Activated naive CD8-positive, alpha-beta T cell treated with anti-CD3 and anti-CD28 coated beads, Interleukin-2, amount 50 U/mL, for 24 hours (primary cell): Measurements from ENCODE around the gene LANCL1.

Experiments
- ATAC-seq: fragments of 150-1000 bp; cut with Tn5 transposase; one replicate; pipeline ENCODE4 v1.10.0; 2021
- DNase-seq: peaks from one replicate; pipeline ENCODE4 v3.0.0; 2021
- H3K27ac Mint-ChIP-seq: one replicate; pipeline ENCODE4 v1.8.0; 2021; ENCODE audit warnings: mild to moderate bottlenecking, mixed read lengths
- H3K27me3 Mint-ChIP-seq: one replicate; pipeline ENCODE4 v1.8.0; 2021; ENCODE audit warnings: mixed read lengths
- H3K36me3 Mint-ChIP-seq: one replicate; pipeline ENCODE4 v1.8.0; 2021; ENCODE audit warnings: low read depth, mixed read lengths
- H3K4me1 Mint-ChIP-seq: one replicate; pipeline ENCODE4 v1.8.0; 2021; ENCODE audit warnings: mixed read lengths
- H3K4me3 Mint-ChIP-seq: one replicate; pipeline ENCODE4 v1.8.0; 2021; ENCODE audit warnings: mild to moderate bottlenecking, moderate library complexity, mixed read lengths
- H3K9me3 Mint-ChIP-seq: one replicate; pipeline ENCODE4 v1.8.0; 2021; ENCODE audit warnings: mixed read lengths

The LANCL1 gene, protein sequence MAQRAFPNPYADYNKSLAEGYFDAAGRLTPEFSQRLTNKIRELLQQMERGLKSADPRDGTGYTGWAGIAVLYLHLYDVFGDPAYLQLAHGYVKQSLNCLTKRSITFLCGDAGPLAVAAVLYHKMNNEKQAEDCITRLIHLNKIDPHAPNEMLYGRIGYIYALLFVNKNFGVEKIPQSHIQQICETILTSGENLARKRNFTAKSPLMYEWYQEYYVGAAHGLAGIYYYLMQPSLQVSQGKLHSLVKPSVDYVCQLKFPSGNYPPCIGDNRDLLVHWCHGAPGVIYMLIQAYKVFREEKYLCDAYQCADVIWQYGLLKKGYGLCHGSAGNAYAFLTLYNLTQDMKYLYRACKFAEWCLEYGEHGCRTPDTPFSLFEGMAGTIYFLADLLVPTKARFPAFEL

DNA sequence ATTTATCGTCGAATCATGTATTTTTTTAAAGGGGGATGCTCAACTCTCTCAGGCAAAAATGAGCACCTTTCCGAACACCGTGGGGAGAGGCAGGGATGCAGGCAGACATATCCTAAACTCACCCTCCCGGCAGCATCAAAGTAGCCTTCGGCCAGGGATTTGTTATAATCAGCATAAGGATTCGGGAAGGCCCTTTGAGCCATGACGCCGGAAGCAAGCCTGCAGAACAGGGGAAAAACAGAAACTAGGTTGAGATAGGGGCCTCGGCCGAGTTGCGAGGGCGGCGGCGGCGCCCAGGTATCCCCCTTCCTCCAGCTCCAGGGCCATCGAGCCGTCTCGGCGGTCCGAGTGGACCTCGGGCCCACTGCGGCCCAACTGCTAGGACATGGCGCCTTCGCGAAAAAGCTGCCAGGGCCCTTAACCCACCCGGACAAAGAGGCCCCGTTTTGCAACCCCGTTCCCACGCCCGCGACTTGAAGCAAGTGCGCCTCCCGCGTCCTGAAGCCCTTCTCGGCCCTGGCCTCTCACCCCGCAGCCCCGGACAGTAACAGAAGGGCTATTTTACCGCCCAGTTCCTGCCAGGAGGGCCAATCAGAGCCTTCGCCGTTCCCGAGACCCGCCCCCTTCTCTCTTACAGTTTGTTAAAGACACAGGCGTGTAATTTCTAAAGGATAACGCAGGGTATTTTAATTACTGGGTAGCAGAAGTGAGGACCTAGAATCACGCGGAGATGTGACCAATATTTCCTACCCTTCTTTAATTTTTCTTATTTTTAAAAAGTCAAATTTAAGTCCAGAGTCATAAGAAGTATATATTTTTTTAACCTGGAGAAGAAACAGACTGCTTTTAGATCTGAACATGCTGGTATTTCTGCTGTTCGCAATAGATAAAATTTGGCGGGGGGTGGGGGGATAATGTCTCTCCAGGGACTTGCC is at the start of gene LANCL1:
TSS of gene LANCL1 (minus strand) at position 566 of the 935 bp plus-strand sequence. CDS start at position 203, 363 bp downstream.
- ATAC-seq (peak; percentile 100), DNase-seq (peak; percentile 83)
- H3K27me3 Mint-ChIP-seq, result no peaks in the 10 kb centered on the region
- H3K4me1 Mint-ChIP-seq, result peaks cover 35% of the 10 kb centered on the region
- peaks cover 18% of the 10 kb centered on the region for H3K36me3 Mint-ChIP-seq
- H3K4me3 Mint-ChIP-seq, result peak within 1 kb of the TSS; percentile 95
- H3K27ac Mint-ChIP-seq, result peak within 1 kb of the TSS; percentile 96
- no peaks in the 10 kb centered on the region for H3K9me3 Mint-ChIP-seq

DNA sequence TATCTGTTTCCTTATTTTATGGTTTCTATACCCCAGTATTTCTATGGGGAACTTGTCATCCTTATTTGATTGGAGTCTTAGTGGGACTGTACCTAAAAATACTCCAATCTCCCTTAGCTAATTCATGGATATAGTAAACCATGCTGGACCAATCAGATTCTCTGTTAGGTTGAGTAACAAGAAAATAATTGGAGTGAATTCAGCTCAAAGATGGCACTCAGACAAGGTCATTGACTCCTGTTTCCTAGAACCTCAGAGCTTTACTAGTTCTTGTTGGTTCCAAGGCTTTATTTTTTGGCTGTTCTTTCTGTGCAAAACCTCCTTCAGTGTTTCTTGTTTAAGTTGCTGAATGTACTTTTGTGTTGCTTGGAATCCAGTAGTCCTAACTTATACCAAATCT is 48.0 kb upstream of the LANCL1 start:
- H3K4me1 Mint-ChIP-seq, result no peaks in the 10 kb centered on the region
- ATAC-seq, result no peak
- no peak overlapping the region for H3K27ac Mint-ChIP-seq
- H3K36me3 Mint-ChIP-seq, result no peaks in the 10 kb centered on the region
- no peaks in the 10 kb centered on the region for H3K9me3 Mint-ChIP-seq
- H3K4me3 Mint-ChIP-seq, result no peak overlapping the region
- no peak for DNase-seq
- H3K27me3 Mint-ChIP-seq, result peaks cover 14% of the 10 kb centered on the region

DNA sequence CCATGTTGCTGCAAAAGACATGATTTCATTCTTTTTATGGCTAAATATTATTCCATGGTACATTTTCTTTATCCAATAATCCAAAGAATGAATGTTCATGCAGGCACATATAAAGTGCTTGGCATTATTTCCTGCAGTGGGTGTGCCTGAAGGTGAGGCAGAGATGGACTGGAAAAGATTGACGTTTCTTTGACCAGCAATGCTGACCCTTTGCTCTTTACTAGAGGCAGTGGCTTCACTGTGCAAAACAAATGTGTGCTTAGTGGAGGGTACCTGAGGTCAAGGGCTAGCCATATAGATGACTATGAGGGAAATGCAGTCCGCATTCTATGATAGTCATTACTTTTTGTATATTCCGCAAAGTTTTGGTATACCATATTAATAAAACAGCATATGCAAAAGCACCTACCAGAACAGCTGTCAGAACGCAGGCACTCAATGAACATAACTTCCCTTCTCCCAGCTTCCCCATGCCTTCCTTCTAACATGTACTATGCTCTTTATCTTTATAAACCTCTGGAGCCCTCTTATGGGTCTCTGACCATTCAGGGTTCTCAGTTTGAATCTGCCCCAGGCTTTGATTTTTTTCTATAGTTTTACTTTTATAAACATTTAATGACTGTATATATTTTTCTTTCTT is 47.2 kb upstream of the LANCL1 start:
- DNase-seq, result no peak
- no peaks in the 10 kb centered on the region for H3K4me1 Mint-ChIP-seq
- no peak overlapping the region for H3K27ac Mint-ChIP-seq
- H3K36me3 Mint-ChIP-seq, result no peaks in the 10 kb centered on the region
- no peak for ATAC-seq
- H3K27me3 Mint-ChIP-seq, result peaks cover 15% of the 10 kb centered on the region
- no peak overlapping the region for H3K4me3 Mint-ChIP-seq
- H3K9me3 Mint-ChIP-seq, result no peaks in the 10 kb centered on the region

DNA sequence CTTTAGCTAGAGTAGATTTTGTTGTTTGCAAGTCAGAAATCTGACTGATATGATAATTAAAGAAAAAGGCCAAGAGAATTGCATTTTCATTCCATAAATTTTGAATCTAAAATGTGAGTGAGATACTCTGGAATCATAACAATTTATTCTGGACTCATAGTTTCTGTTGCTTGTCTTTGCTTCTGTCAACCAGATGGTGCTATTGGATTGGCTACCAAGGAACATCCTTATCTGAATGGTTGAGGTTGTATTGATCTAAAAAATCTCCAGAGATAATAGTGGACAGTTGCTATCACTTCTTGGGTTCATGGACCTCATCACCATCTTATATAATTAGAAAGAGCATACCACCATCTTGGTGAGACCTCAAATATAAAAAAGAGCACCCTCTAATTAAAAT is 45.8 kb upstream of the LANCL1 start:
- Mint-ChIP-seq H3K4me1 (no peaks in the 10 kb centered on the region), H3K4me3 (no peak overlapping the region), H3K27ac (no peak overlapping the region), H3K27me3 (peaks cover 15% of the 10 kb centered on the region), H3K36me3 (no peaks in the 10 kb centered on the region), H3K9me3 (no peaks in the 10 kb centered on the region)
- no peak for DNase-seq
- ATAC-seq, result no peak

DNA sequence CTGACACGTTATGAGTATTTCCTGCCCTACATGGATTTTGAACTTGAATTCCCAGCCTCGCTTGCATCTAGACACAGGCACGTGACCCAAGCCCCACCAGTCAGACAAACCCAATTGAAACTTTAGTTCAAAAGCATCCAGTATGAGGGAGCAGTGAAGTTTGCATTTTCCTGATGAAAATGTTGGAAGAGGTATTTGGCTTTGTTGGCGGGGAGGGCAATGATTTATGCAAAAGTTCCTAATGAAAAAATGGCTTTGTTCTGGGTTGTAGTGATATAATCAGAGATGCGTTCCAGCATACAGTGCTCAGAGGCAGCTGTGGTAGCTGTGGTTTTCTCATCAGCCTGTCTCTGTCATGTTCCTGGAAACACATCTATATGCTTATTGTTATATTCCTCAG is 43.0 kb upstream of the LANCL1 start:
- H3K36me3 Mint-ChIP-seq, result no peaks in the 10 kb centered on the region
- peaks cover 14% of the 10 kb centered on the region for H3K9me3 Mint-ChIP-seq
- H3K27ac Mint-ChIP-seq, result no peak overlapping the region
- H3K4me1 Mint-ChIP-seq, result no peaks in the 10 kb centered on the region
- H3K27me3 Mint-ChIP-seq, result peaks cover 21% of the 10 kb centered on the region
- DNase-seq (no peak), ATAC-seq (no peak)
- H3K4me3 Mint-ChIP-seq, result no peak overlapping the region

DNA sequence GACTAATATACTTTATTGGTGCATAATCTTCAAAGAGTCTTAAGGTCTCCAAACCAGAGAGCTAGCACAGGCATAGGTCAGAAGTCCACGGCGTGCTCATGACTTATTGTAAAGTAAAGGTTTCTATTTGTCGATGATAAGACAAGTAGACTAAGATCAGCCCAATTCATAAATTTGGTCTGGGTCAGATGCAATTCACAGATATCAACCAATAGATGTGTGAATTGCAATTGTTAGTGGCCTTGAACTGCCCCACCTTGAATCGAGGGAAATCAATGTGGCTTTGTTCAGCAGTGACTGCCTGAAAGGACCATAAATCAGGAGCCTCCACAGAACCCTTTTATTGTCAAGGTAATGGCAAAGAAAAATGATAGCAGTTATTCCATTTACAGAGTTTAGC is 40.7 kb upstream of the LANCL1 start:
- Mint-ChIP-seq H3K4me1 (no peaks in the 10 kb centered on the region), H3K9me3 (peaks cover 21% of the 10 kb centered on the region), H3K27ac (no peak overlapping the region), H3K4me3 (no peak overlapping the region), H3K27me3 (peaks cover 19% of the 10 kb centered on the region), H3K36me3 (no peaks in the 10 kb centered on the region)
- ATAC-seq, result no peak
- DNase-seq, result no peak

DNA sequence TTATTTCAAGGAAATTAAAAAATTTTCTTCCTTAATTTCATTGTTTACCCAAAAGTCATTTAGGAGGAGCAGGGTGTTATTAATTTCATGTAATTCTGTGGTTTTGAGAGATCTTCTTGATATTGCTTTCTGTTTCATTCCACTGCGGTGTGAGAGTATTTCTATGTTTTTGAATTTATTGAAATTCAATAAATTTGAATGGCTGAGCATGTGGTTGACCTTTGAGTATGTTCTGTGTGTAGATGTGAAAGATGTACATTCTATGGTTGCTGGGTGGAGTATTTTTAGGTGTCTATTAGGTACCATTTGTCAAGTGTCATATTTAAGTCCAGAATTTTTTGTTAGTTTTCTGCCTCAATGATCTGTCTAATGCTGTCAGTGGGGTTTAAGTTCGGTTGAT is 39.4 kb upstream of the LANCL1 start:
- peaks cover 21% of the 10 kb centered on the region for H3K9me3 Mint-ChIP-seq
- DNase-seq (no peak), ATAC-seq (no peak)
- no peak overlapping the region for H3K27ac Mint-ChIP-seq
- peaks cover 19% of the 10 kb centered on the region for H3K27me3 Mint-ChIP-seq
- H3K4me1 Mint-ChIP-seq, result no peaks in the 10 kb centered on the region
- no peak overlapping the region for H3K4me3 Mint-ChIP-seq
- H3K36me3 Mint-ChIP-seq, result peaks cover 2% of the 10 kb centered on the region

DNA sequence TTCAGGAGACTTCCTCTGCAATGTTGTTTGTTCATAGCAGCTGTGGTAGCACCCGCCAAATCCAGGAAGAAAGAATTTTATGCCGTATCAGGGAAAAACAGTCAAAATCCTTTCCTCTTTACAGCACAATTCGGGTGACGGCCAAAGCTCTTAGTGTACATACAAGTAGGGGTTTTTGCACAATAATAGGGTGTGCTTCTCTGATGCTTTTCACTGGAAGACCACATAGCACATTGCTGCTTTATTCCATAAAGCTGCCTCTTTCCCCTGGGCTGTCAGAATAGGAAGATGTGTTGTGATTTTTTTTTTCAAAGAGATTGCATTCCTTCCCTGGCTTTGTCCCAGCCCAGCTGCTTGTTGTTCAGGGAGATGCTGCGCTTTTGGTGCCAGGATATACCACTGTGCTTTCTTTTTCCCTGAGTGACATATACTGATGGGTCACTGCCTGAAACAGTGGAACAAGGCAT is 27.2 kb upstream of the LANCL1 start:
- DNase-seq, result no peak

DNA sequence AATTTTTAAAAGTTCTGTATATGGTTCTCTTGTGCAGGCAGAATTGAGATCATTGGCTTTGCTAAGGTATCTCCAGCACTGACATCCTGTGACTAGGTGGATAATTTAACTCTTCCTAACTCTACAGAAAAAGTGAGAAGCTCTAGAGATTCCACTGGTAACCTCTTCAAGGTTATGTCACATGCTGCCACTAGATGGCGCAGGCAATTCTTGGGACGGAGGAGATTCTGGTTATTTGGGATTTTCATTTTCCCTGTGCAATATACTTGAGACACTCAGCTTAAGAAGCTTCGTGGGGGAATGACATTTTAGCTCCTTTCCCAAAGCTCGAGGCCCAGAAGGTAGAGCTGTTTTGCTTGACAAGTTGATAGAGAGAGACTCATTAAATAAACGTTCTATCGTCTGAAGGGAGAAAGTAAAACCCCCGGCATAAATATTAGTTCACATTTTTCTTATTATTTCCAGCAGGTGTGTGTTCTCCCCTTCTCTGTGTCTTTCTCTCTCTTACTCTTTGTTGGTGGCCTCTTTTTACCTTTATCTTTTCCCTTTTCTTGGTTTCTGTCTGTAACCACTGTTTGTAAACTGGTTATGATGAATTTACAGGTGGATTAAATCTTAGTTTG is 26.6 kb upstream of the LANCL1 start:
- Mint-ChIP-seq H3K36me3 (peaks cover 9% of the 10 kb centered on the region), H3K9me3 (peaks cover 24% of the 10 kb centered on the region), H3K27me3 (peaks cover 15% of the 10 kb centered on the region), H3K27ac (no peak overlapping the region), H3K4me3 (no peak overlapping the region), H3K4me1 (peaks cover 3% of the 10 kb centered on the region)
- peak; percentile 40 for ATAC-seq
- peak; percentile 32 for DNase-seq

More for the DNA sequence above, 27.2 kb upstream of the LANCL1 start:
- Mint-ChIP-seq H3K9me3 (peaks cover 27% of the 10 kb centered on the region), H3K36me3 (peaks cover 9% of the 10 kb centered on the region), H3K27ac (no peak overlapping the region), H3K4me1 (peaks cover 3% of the 10 kb centered on the region), H3K4me3 (no peak overlapping the region), H3K27me3 (peaks cover 15% of the 10 kb centered on the region)
- ATAC-seq, result no peak

DNA sequence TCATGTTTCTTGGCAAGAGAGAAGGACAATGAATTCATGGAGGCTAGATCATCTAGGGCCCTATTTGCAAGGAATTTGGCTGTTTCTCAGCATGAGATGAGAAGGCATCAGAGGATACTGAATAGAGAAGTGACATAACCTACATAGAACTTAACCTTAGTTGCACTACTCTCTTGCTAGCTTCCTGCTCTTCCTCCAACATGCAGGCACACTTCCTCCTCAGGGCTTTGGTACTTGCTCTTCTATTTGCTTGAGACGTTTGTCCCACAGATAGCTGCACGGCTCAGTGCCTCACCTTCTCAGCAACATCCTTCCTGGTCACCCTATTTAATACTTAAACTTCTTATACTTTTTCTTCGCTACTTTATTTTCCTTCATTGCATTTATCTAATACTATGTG is 20.0 kb upstream of the LANCL1 start:
- Mint-ChIP-seq H3K4me3 (no peak overlapping the region), H3K36me3 (peaks cover 5% of the 10 kb centered on the region), H3K27me3 (peaks cover 3% of the 10 kb centered on the region), H3K9me3 (peaks cover 16% of the 10 kb centered on the region), H3K4me1 (peaks cover 3% of the 10 kb centered on the region), H3K27ac (no peak overlapping the region)
- DNase-seq (no peak), ATAC-seq (no peak)

DNA sequence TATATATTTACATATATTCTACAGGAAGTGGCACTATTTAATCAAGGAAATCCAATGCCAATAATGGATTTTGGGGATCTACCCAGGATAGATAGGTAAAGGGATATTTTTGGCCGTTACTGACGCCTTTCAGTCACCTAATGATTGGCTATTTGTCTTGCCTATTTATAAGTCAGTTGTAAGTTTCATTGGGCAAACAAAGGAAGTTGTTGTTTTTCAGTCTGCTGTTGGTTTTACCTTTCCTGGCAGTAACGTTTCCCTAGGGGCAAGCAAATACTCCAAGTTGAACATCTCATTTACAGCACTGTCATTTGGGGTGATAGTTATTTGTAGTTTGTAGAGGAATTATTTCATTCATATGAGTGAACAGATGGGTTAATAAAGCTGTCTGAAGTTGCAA is 17.0 kb upstream of the LANCL1 start:
- ATAC-seq, result no peak
- no peak overlapping the region for H3K4me3 Mint-ChIP-seq
- no peaks in the 10 kb centered on the region for H3K36me3 Mint-ChIP-seq
- DNase-seq, result no peak
- H3K4me1 Mint-ChIP-seq, result peaks cover 3% of the 10 kb centered on the region
- H3K27ac Mint-ChIP-seq, result no peak overlapping the region
- H3K27me3 Mint-ChIP-seq, result peaks cover 4% of the 10 kb centered on the region
- H3K9me3 Mint-ChIP-seq, result no peaks in the 10 kb centered on the region

DNA sequence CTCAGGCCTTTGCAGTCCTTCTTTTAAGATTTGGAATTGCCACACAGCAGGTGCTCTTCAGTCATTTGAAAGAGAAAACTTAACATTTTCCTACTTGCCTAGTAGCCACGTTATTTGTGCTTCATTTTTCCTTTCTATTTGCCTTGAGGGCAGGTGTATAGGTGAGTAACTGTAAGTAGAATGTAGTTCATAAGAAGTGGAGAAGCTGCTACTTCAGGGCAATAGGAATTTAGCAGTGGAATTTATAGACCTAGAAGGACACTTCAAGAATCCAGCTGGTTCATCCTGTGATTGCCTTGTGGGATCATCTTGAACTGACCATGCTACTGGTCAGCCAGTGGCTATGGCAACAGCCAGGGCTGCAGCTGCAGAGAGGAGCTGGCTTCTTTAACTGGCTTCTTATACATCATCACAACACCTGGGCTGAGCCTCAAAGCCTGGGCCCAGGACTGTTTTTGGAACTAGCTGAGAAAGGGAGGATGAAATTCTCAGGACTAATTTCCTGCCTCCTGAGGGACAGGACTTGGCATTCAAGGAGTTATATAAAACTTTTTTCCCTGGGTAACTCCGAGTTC is 5.1 kb upstream of the LANCL1 start:
- peaks cover 14% of the 10 kb centered on the region for H3K9me3 Mint-ChIP-seq
- H3K36me3 Mint-ChIP-seq, result peaks cover 8% of the 10 kb centered on the region
- DNase-seq (no peak), ATAC-seq (no peak)
- H3K27me3 Mint-ChIP-seq, result no peaks in the 10 kb centered on the region
- no peak overlapping the region for H3K27ac Mint-ChIP-seq
- H3K4me3 Mint-ChIP-seq, result no peak overlapping the region
- peaks cover 23% of the 10 kb centered on the region for H3K4me1 Mint-ChIP-seq

DNA sequence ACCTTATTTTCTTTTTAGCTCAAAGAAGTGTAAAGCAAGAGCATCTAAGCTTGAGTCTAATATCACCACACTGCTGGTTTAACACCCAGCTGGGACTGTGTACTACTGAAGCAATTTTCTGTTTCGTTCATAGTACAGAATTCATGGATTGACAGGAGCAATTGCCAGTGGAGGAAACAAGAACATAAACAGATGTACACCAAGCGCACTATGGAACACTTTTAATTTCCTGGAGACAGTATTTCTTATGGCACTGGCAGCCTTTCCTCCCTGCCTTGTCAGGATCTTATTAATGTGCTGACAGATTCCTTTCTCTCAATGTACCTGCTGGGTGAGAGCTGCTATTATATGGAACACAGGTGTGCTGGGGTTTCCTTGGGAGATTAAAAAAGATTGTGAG is 4.2 kb upstream of the LANCL1 start:
- ATAC-seq (no peak), DNase-seq (no peak)
- Mint-ChIP-seq H3K4me3 (no peak overlapping the region), H3K36me3 (peaks cover 8% of the 10 kb centered on the region), H3K27me3 (no peaks in the 10 kb centered on the region), H3K9me3 (peaks cover 14% of the 10 kb centered on the region), H3K4me1 (peaks cover 23% of the 10 kb centered on the region), H3K27ac (no peak overlapping the region)

DNA sequence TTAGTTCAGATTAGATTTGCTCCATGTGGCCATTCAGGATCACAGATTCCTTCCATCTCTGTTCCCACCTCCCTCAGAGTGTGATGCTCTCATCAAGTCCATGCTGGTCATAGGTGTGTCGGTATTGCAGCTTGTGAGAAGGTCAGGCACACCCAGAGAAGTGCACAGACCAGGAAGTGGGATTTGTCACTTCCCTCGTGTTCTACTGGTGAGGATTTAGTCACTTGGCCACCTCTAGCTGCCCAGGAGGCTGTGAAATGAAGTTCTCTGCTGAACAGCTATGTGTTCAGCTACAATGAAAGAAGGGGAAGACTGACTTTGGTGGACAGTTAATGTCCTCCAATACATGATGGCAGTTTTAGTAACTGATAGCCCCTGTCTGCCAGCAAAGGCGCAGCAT is 3.5 kb upstream of the LANCL1 start:
- Mint-ChIP-seq H3K4me1 (peaks cover 28% of the 10 kb centered on the region), H3K27ac (peak overlapping the region; percentile 23), H3K36me3 (peaks cover 6% of the 10 kb centered on the region), H3K9me3 (peaks cover 14% of the 10 kb centered on the region), H3K27me3 (no peaks in the 10 kb centered on the region), H3K4me3 (no peak overlapping the region)
- ATAC-seq (peak; percentile 33), DNase-seq (no peak)
